Right atrium auricular region (tissue), 2 donors: Measurements from ENCODE around the gene NPAS3. TPM values are rescaled to one million over a fixed set of nuclear protein-coding genes. Genes with fewer than 3 reads are reported as not detected.

Experiments
- DNase-seq: peaks from one replicate; pipeline ENCODE4 v3.0.0-alpha.2; 2019; ENCODE audit warnings: low spot score
- H3K27ac ChIP-seq, 2 donors: fragments of 200-600 bp; sonication (generic); 1 replicate in 1 of 2; 2 replicates in 1 of 2; pipeline ENCODE4 v1.5.1; 2016 to 2019
- H3K27me3 ChIP-seq, 2 donors: fragments of 200-600 bp; sonication (generic); one replicate each; pipeline versions ENCODE4 v1.5.1 to v1.6.0; 2017 to 2019
- H3K36me3 ChIP-seq: fragments of 200-600 bp; sonication (generic); one replicate; pipeline ENCODE4 v1.5.1; 2016
- H3K4me1 ChIP-seq, 2 donors: fragments of 200-600 bp; sonication (generic); one replicate each; pipeline versions ENCODE4 v1.5.1 to v1.6.0; 2017 to 2019
- H3K4me3 ChIP-seq, 2 donors: fragments of 200-600 bp; sonication (generic); 1 replicate in 1 of 2; 2 replicates in 1 of 2; pipeline ENCODE4 v1.5.1; 2017 to 2019; ENCODE audit warnings: mild to moderate bottlenecking in 1 of 2, moderate library complexity in 1 of 2
- H3K9me3 ChIP-seq, 2 donors: fragments of 200-600 bp; sonication (generic); one replicate each; pipeline ENCODE4 v1.5.1; 2019
- CTCF ChIP-seq, 2 donors: fragments of 200-600 bp; sonication (generic); IDR thresholded peaks; one replicate each; pipeline ENCODE4 v1.5.1; 2019; ENCODE audit warnings: antibody characterized with exemption in 2 of 2
- total RNA-seq, 2 donors: library from RNA; depleted of rRNA; stranded (reverse); fragments of >200 nt; gene quantifications; one replicate each; pipeline ENCODE4 v1.1.0, GENCODE V29; 2016

The NPAS3 gene
- total RNA-seq, 2 donors from 2014 or later: 0.67 to 1.3 TPM

GRCh38 chr14:33710273-33710672 lies 771.6 kb downstream of the NPAS3 start:
- H3K27ac ChIP-seq: no peak overlapping the region
- H3K4me1 ChIP-seq: no peaks in the 10 kb centered on the region
- no peak for DNase-seq
- no peaks in the 10 kb centered on the region for H3K36me3 ChIP-seq
- no peaks in the 10 kb centered on the region for H3K27me3 ChIP-seq
- H3K9me3 ChIP-seq: no peaks in the 10 kb centered on the region
- H3K4me3 ChIP-seq: no peak overlapping the region
- TF ChIP-seq CTCF (IDR thresholded peaks at IDR 0.05): no peak

GRCh38 chr14:33711194-33711593 lies 772.5 kb downstream of the NPAS3 start:
- H3K36me3 ChIP-seq: no peaks in the 10 kb centered on the region
- no peaks in the 10 kb centered on the region for H3K4me1 ChIP-seq
- no peaks in the 10 kb centered on the region for H3K27me3 ChIP-seq
- no peak for DNase-seq
- no peak for TF ChIP-seq CTCF (IDR thresholded peaks at IDR 0.05)
- no peaks in the 10 kb centered on the region for H3K9me3 ChIP-seq
- H3K27ac ChIP-seq: no peak overlapping the region
- no peak overlapping the region for H3K4me3 ChIP-seq

- no peak for TF ChIP-seq CTCF (IDR thresholded peaks at IDR 0.05)
- H3K27ac ChIP-seq: no peak overlapping the region
- H3K9me3 ChIP-seq: no peaks in the 10 kb centered on the region
- H3K4me3 ChIP-seq: no peak overlapping the region
- H3K4me1 ChIP-seq: no peaks in the 10 kb centered on the region
- no peaks in the 10 kb centered on the region for H3K36me3 ChIP-seq
- DNase-seq: no peak
- no peaks in the 10 kb centered on the region for H3K27me3 ChIP-seq
Measured at GRCh38 chr14:33711811-33712216, 773.1 kb downstream of the NPAS3 start.

- no peaks in the 10 kb centered on the region for H3K9me3 ChIP-seq
- no peaks in the 10 kb centered on the region for H3K27me3 ChIP-seq
- no peak for DNase-seq
- no peak overlapping the region for H3K27ac ChIP-seq
- no peak for TF ChIP-seq CTCF (IDR thresholded peaks at IDR 0.05)
- no peak overlapping the region for H3K4me3 ChIP-seq
- no peaks in the 10 kb centered on the region for H3K4me1 ChIP-seq
- H3K36me3 ChIP-seq: no peaks in the 10 kb centered on the region
Measured at GRCh38 chr14:33714527-33715226, 776.0 kb downstream of the NPAS3 start.

- no peak for TF ChIP-seq CTCF (IDR thresholded peaks at IDR 0.05)
- Histone ChIP-seq H3K4me1 (no peaks in the 10 kb centered on the region), H3K27me3 (no peaks in the 10 kb centered on the region), H3K4me3 (no peak overlapping the region), H3K9me3 (no peaks in the 10 kb centered on the region), H3K27ac (no peak overlapping the region), H3K36me3 (no peaks in the 10 kb centered on the region)
- no peak for DNase-seq
Measured at GRCh38 chr14:33715227-33715528, 776.5 kb downstream of the NPAS3 start.

GRCh38 chr14:33716921-33717320 lies 778.2 kb downstream of the NPAS3 start:
- H3K4me3 ChIP-seq: no peak overlapping the region
- H3K4me1 ChIP-seq: no peaks in the 10 kb centered on the region
- no peak for DNase-seq
- no peak overlapping the region for H3K27ac ChIP-seq
- no peaks in the 10 kb centered on the region for H3K9me3 ChIP-seq
- H3K27me3 ChIP-seq: no peaks in the 10 kb centered on the region
- no peaks in the 10 kb centered on the region for H3K36me3 ChIP-seq
- no peak for TF ChIP-seq CTCF (IDR thresholded peaks at IDR 0.05)
